HG02981 (cell line): ENCODE data around the gene GPR17.

ENCODE experiments used
- ATAC-seq: cut with Tn5 transposase; IDR thresholded peaks from one replicate; pipeline ENCODE4 v1.9.1; 2021; ENCODE audit warnings: mild to moderate bottlenecking, moderate library complexity; ENCODE audit not compliant: unreplicated experiment

Gene GPR17

GRCh38 chr2:127614246-127614645 lies 31.7 kb upstream of the GPR17 start:
- ATAC-seq: no peak

- no peak for ATAC-seq
Measured at GRCh38 chr2:127614731-127615130, 31.2 kb upstream of the GPR17 start.

GRCh38 chr2:127615511-127616166 lies 30.3 kb upstream of the GPR17 start:
- ATAC-seq: no peak

DNA sequence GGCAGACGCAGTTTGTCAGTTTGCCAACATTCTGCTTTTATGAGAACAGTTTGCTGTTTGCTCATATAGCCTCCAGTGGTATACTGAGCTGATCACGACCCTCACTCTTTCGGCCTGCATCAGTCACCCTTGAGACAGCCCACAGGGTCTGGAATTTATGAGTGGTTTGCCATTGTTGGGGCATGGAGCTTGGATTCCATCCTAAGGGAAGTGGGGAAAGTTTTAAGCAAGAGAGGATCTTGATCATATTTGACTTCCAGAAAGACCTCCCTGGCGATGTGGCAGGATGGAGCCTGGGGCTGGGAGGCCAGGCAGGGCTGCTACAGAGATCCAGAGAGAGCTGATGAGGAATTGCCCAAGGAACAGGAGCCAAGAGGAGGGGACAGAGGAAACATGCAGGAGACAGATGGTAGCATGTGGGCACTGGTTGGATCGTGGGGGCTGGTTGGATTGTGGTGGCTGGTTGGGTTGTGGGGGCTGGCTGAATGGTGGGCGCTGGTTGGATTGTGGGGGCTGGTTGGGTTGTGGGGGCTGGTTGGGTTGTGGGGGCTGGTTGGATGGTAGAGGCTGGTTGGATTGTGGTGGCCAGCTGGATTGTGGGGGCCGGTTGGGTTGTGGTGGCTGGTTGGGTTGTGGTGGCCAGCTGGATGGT lies 27.3 kb upstream of the GPR17 start:
- no peak for ATAC-seq

DNA sequence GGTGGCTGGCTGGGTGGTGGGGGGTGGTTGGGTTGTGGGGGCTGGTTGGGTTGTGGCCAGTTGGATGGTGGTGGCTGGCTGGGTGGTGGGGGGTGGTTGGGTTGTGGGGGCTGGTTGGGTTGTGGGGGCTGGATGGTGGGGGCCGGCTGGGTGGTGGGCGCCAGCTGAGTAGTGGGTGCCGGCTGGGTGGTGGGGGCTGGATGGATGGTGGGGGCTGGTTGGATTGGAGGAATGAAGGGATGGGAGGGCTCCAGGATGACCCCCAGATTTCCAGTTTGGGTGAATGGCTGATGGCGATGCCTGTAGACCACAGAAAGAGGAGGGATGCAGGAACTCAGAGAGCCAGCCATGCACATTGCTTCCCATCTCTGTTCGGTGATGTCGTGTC lies 26.8 kb upstream of the GPR17 start:
- ATAC-seq: no peak

DNA sequence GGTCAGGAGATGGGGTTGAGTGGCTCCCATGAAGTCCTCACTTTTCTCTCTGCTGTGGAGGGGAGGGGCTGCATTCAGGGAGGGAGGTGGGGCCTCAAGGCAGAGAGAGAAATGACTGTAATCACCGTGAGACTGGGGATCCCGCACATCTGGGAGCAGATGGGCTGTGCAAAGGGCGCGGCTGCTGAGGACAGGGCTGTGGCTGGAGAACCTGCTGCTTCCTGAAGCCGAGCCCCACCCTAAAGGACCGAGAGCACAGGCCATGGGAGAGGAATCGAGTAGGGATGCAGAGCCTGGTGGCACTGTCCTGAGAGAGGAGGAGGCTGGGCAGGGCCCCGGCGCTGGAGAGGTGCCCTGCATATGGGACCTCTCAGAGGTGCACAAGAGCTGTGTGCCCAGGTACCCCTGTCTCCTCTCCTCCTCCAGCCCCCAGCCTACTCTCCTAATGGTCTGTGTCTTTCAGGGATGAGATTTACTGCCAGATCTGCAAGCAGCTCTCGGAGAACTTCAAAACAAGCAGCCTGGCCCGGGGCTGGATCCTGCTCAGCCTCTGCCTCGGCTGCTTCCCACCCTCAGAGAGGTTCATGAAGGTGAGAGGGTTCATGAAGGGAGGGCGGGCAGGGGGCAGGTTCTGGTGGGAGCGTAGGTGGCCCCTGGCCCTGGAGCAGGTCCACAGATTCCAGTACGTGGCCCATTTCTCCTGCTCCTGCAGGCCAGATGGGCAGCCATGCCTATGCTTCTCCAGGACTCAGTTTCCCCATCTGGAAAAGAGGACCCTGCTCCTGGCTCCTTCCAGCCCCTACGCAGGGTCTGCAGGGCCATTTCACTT lies 25.9 kb upstream of the GPR17 start:
- no peak for ATAC-seq

DNA sequence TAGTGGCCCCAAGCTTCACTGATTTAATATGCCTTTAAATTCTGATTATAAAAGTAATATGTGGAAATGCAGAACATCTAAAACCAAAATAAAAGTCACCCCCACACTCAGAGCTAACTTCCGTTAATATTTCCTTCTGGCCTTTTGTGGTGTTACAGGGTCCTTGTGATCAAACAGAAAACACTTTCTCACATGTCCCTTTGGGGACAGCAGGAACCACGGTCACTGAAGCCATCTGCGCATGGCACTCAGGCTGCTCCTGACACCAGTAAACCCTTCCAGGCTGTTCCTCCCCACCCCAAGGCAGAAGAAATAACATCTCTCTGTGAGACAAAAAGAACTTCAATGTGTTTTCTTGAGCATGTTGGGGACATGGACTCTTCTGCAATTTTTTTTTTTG lies 25.1 kb upstream of the GPR17 start:
- ATAC-seq: no peak

- ATAC-seq: no peak
Measured at GRCh38 chr2:127621981-127622431, 23.9 kb upstream of the GPR17 start.

GRCh38 chr2:127622561-127623387 lies 23.2 kb upstream of the GPR17 start:
- ATAC-seq: no peak

DNA sequence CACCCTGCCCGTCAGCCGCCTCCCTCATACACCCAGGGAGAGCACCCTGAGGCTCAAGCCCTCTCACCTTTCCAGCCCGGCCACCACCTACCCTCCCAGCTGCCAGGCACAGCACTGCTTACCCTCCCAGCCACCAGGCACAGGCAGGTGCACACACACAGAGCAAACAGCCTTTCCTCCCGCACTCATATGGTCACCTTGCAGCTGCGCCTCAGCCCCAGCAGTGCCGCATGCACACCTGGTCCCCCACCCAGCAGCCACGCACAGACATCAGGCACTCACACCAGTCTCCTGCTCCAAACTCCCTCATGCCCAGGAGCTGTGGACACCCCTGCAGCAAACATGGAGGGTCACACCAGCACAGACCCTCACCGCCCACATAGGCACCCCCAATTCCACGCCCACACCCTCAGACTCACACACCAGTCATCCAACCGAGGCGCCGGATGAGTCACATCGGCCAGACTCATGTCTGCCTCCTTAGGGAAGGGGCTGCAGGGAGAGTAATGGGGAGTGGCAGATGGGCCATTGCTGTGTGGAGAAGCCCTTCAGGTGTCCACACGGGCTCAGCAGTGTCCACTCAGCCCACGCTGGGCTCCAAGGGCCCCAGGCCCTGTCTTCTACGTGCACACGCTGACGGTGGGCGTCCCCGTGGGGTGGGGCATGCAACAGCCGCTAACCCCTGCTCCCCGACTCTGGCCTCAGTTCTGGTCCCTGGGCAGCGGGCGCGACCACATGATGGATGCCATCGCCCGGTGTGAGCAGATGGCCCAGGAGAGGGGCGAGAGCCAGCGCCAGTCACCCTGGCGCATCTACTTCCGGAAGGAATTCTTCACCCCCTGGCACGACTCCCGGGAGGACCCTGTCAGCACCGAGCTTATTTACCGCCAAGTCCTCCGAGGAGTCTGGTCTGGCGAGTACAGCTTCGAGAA lies 22.3 kb upstream of the GPR17 start:
- no peak for ATAC-seq

- no peak for ATAC-seq
Measured at GRCh38 chr2:127624320-127624755, 21.6 kb upstream of the GPR17 start.

DNA sequence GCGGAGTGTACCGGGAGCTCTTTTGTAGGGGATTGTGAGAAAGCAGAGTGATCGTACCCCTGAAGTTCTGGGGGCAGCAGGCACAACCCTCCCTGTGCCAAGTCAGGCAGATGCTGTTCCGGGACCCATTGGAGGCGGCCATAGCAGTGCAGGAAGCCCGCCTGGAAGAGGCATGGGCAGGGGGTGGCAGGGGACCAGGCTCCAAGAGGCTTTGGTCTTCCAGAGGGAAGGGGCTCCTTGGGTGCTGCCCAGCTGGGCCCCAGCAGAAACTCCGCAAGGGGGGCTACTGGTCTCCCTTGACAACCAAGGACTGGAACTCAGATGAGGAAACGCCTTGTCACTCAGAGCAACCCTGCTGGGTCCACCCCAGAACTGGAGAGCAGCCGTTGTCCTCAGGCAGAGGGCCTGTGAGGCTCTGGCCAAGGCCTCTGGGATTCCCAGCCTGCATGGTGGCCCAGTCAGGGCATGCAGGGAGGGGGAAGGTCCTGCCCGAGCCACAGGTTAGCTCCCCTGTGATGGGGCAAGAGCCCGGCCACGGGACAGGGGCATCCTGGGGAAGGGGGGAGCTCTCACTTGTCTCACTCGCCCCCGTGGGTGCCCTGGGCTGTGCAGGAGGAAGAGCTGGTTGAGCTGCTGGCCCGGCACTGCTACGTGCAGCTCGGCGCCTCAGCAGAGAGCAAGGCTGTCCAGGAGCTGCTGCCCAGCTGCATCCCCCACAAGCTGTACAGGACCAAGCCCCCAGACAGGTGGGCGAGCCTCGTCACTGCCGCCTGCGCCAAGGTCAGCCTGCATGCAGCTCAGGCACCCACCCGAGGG lies 21.0 kb upstream of the GPR17 start:
- ATAC-seq: no peak

- ATAC-seq: no peak
Measured at GRCh38 chr2:127625572-127625951, 20.4 kb upstream of the GPR17 start.

GRCh38 chr2:127626175-127626574 lies 19.8 kb upstream of the GPR17 start:
- no peak for ATAC-seq

DNA sequence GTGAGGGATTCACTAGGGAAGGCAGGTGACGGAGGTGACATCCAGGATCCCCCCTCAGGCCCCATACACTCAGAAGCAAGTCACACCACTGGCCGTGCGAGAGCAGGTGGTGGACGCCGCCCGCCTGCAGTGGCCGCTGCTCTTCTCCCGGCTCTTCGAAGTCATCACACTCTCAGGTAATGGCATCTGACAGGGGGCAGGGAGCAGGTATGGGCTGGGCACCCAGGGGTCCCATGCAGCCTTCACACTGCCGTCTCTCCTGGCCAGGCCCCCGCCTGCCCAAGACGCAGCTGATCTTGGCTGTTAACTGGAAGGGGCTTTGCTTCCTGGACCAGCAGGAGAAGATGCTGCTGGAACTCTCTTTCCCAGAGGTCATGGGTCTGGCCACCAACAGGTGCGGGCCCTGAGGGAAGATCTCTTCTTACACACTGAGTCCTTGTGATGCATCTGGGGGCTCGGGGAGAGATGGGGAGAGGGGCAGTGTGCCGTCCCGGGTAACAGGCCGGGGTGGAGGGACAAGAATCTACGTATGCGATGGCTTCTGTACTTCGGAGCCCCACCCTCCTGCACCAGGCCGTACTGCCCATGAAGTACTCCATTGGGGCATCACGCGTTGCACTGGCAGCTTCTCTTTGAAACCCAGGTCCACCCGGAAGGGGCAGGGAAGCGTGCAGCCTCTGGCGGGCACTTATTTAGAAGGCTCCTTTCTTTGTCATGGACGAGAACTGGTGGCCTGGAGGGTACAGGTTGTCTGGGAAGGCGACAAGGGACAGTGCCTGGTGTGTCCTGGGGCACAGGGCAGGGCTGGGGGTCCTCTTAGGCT lies 18.8 kb upstream of the GPR17 start:
- no peak for ATAC-seq

- ATAC-seq: no peak
Measured at GRCh38 chr2:127627740-127628571, 18.0 kb upstream of the GPR17 start.
